Pulmonary artery endothelial cell (primary cell): ENCODE results near the gene TIMP3. TPM values are rescaled to one million over a fixed set of nuclear protein-coding genes. Genes with fewer than 3 reads are reported as not detected.

Experiments used
- DNase-seq: peaks from one replicate; pipeline ENCODE4 v3.0.0-alpha.2; 2011; ENCODE audit warnings: low read depth, low spot score
- total RNA-seq: library from RNA; depleted of rRNA; stranded (reverse); fragments of >200 nt; gene quantifications from 2 replicates; pipeline ENCODE4 v1.2.3, GENCODE V29; 2014

Gene TIMP3
- total RNA-seq, 1 donor from 2014 or later, result 0.07 TPM

DNA sequence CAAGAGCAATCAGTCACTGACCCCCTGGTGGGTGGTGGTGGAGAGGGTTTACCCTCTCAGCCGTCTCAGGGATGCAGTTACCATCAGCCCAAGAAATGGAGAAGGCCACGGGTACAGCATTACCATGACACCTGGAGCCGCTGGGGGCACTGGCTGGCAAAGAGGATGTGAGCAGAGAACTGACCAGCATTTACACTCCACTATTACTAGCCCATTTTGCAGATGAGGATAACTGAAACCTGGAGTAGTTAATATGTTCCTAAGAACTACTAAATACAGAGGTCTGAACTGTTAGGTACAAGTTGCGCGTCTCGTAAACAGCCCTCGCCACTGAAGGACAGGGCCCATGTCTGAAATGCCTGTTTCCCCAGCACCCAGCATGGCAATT lies 79.0 kb downstream of the TIMP3 start:
- no peak for DNase-seq

GRCh38 chr22:32880893-32881596 lies 79.5 kb downstream of the TIMP3 start:
- DNase-seq, result no peak

DNA sequence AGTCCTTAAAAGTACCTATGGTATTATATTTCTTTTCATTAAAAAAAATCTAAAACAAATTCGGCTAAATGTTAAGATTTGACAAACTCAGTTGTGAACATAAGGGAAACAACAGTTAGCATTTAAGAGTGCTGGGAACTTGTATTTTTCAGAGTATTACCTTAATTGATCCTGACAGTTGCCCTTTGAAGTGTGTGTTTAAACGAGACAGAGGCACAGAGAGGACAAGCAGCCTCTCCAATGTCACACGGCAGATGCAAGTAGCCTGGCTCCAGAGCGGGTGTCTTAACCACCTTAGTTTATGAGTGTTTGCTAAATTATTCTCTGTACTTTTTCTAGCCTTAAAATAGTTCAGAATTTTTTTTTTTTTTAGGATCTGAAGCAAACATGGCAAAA lies 80.9 kb downstream of the TIMP3 start:
- no peak for DNase-seq

- no peak for DNase-seq
Observed at GRCh38 chr22:32882774-32883530, 81.4 kb downstream of the TIMP3 start.

DNA sequence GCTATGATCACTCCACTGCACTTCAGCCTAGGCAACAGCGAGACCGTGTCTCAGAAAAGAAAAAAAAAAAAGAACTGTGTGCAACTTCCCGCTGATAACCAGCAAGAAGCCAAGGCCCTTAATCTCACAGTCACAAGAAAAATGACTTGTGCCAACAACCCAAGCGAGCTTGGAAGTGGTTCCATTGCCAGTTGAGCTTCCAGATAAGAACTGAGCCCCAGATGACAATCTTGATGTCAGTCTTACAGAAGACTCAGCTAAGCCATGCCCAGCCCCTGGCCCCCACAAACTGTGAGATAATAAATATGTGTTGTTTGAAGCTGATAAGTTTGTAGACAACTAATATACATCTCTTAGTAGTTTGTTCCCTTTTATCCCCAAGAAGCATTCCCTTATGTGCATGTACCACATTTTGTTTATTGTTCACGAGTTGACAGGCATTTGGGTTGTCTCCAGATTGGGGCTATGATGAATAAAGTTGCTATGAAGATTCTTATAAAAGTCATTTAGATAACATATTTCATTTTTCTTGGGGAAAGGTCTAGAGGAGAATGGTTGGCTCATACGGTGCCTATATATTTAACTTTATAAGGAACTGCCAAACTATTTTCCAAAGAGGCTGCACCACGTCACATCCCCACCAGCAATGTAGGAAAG lies 85.9 kb downstream of the TIMP3 start:
- DNase-seq, result no peak

GRCh38 chr22:32888976-32889375 lies 87.5 kb downstream of the TIMP3 start:
- DNase-seq, result no peak

DNA sequence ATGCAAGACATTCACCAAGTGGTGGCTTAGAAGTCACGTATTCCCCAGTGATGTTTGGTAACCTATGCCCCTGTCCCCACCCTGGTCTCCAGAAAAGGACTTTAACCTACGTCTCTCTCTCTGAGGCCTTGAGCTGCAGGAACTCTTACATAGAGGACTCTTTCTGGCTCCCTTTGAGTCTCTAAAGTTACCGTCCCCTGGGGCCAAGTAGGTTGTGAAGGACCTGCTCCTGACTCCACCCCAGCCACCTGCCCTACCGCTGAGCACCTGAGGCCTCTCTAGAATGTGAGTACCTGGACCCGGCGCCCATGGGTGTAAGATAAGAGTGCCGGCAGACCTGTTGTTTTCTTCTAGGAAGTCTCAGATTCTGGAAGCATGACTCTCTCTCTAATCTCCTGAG lies 95.4 kb downstream of the TIMP3 start:
- DNase-seq, result no peak

DNA sequence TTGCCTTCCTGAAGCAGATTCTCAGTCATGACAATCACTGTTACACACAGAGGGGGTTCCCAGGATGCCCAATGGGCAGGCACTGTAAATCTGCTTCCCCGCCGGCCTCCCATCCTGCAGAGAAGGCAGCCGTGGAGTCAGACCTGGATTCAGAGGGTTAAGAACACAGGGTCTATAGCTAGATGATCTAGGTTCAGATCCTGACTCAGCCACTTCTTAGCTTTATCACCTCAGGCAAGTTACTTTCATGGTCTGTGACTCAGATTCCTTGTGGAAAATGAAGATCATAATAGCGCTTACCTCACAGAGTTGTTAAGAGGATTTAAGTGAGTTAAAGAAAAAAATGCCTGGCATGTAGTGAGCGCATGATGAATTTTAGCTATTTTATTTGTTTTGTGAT lies 95.9 kb downstream of the TIMP3 start:
- no peak for DNase-seq

GRCh38 chr22:32900886-32901635 lies 99.6 kb downstream of the TIMP3 start:
- no peak for DNase-seq

DNA sequence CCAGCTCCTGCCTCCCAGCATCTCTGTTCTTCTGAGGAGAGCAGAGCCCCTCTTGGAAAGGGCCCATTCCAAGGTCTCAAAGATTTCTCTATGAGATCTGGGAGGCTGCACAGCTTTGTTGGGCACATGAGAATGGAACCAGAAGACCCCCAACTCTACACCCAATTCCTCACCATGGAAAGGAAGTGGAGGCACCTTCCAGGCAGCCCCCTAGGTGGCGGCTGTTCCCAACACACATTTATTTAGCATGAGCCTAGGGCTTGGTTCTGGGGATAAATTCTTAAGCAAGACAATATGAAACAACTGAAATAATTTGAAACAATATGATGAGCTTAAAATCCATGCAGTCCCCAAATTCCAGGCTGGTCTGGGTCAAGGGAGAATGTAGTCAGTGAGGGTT lies 100.4 kb downstream of the TIMP3 start:
- no peak for DNase-seq

- DNase-seq, result no peak
Observed at GRCh38 chr22:32903507-32903906, 102.0 kb downstream of the TIMP3 start.

- no peak for DNase-seq
Observed at GRCh38 chr22:32904044-32904443, 102.5 kb downstream of the TIMP3 start.

- no peak for DNase-seq
Observed at GRCh38 chr22:32905400-32905799, 103.9 kb downstream of the TIMP3 start.

GRCh38 chr22:32909581-32910428 lies 108.3 kb downstream of the TIMP3 start:
- no peak for DNase-seq

DNA sequence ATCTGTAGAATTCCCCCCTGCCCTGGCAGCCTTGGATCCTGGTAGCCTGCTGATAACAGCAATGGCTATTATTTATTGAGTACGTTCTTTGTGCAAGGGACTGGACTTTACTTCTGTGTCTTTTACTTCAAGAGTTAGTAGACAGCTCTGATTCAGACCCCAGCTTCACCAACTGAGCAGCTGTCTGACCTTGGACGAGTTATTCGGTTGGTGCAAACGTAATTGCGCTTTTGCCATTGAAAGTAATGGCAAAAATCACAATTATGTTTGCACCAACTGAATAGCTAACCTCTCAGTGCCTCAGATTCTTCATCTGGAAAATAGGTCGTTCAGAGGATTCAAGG lies 108.9 kb downstream of the TIMP3 start:
- DNase-seq, result no peak

- no peak for DNase-seq
Observed at GRCh38 chr22:32911503-32911902, 110.0 kb downstream of the TIMP3 start.
